Peyer's patch (tissue), 4 donors: ENCODE measurements around the gene TUBE1.

ENCODE experiments used
- CTCF ChIP-seq, 6 experiments: fragments of 450-650 bp in 4 of 6; fragments of 200-600 bp in 2 of 6; sonication (generic) in 1 of 6; IDR thresholded peaks; one replicate each; pipeline ENCODE4 v1.5.1; 2017 to 2019; ENCODE audit warnings: antibody characterized with exemption in 6 of 6, mild to moderate bottlenecking in 3 of 6, moderate library complexity in 1 of 6
- POLR2A ChIP-seq, 2 donors: fragments of 450-650 bp; IDR thresholded peaks; one replicate each; pipeline ENCODE4 v1.5.1; 2017; ENCODE audit warnings: antibody characterized with exemption in 2 of 2, mild to moderate bottlenecking in 2 of 2, moderate library complexity in 2 of 2

- no peak for TF ChIP-seq CTCF (IDR thresholded peaks at IDR 0.05)
- TF ChIP-seq POLR2A (IDR thresholded peaks at IDR 0.05) = no peak
Observed at GRCh38 chr6:112040956-112041355, 46.3 kb downstream of the TUBE1 start.
